Skeletal muscle tissue (tissue), 4 donors: ENCODE measurements around the gene DYNC1I1. TPM values are rescaled to one million over a fixed set of nuclear protein-coding genes. Genes with fewer than 3 reads are reported as not detected.

Experiments
- H3K27ac ChIP-seq: one replicate; pipeline ENCODE4 v1.7.0; 2013; ENCODE audit warnings: mild to moderate bottlenecking, low read depth, low read length, inconsistent platforms
- H3K27me3 ChIP-seq, 3 donors: one replicate each; pipeline ENCODE4 v1.7.0; 2013; ENCODE audit warnings: low read length in 3 of 3; ENCODE audit not compliant: control insufficient read depth in 3 of 3, insufficient read depth in 3 of 3
- H3K36me3 ChIP-seq, 3 donors: one replicate each; pipeline ENCODE4 v1.7.0; 2013; ENCODE audit warnings: low read length in 3 of 3; ENCODE audit not compliant: control insufficient read depth in 3 of 3, insufficient read depth in 3 of 3
- H3K4me1 ChIP-seq, 3 donors: one replicate each; pipeline ENCODE4 v1.7.0; 2013; ENCODE audit warnings: low read length in 3 of 3, mild to moderate bottlenecking in 3 of 3; ENCODE audit not compliant: control insufficient read depth in 3 of 3, insufficient read depth in 3 of 3
- H3K4me3 ChIP-seq, 3 donors: one replicate each; pipeline ENCODE4 v1.7.0; 2013; ENCODE audit warnings: low read length in 3 of 3
- H3K9ac ChIP-seq, 3 donors: one replicate each; pipeline ENCODE4 v1.7.0; 2013; ENCODE audit warnings: low read length in 3 of 3, mild to moderate bottlenecking in 3 of 3, moderate library complexity in 2 of 3, low read depth in 1 of 3
- H3K9me3 ChIP-seq, 3 donors: one replicate each; pipeline ENCODE4 v1.7.0; 2013; ENCODE audit warnings: low read length in 3 of 3; ENCODE audit not compliant: control insufficient read depth in 3 of 3
- total RNA-seq: library from RNA; depleted of rRNA; stranded (reverse); fragments of >200 nt; gene quantifications from one replicate; pipeline ENCODE4 v1.2.3, GENCODE V29; 2014
- donor health status: Osteomylitis.

The DYNC1I1 gene
- total RNA-seq, 1 donor from 2014 or later: 1.6 TPM

DNA sequence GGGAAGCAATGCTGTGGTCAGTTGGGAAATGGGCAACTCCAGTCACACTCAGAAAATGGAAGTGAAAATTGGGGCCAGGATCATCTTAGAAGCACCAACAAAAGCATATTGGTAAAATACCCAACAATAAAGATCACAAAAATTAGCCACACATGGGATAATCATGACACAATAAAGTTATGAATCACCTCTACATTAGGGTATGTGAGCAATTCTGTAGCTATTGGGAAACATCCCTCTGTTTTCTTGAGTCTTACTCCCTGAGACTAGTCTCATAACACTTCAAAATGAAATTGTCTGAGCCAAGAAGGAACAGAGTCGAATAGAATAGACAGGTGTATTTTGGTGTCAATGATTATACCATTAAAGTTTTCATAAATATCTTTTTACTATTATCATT lies 178.3 kb downstream of the DYNC1I1 start:
- no peak overlapping the region for H3K9ac ChIP-seq
- no peaks in the 10 kb centered on the region for H3K36me3 ChIP-seq
- H3K9me3 ChIP-seq: no peaks in the 10 kb centered on the region
- no peak overlapping the region for H3K4me3 ChIP-seq
- no peak overlapping the region for H3K27ac ChIP-seq
- H3K4me1 ChIP-seq: no peaks in the 10 kb centered on the region
- no peaks in the 10 kb centered on the region for H3K27me3 ChIP-seq

DNA sequence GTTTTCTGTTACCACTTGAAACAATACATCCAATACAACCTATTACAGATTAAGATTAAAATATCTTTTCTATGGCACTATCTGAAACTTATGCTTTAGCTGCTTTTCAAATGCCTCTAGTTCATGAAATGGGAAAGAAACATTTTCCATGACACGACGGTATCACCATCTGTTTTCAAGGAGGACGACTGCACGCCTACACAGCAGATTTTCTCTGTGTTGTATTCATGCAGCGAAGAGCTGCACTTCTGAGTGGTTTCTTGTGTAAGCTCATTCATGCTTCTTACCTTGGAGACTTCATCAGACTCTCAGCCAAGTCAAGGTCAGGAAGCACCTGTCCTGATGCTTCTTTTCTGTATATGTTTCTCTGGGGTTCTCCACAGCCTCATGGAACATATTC lies 179.2 kb downstream of the DYNC1I1 start:
- no peak overlapping the region for H3K9ac ChIP-seq
- no peak overlapping the region for H3K27ac ChIP-seq
- no peaks in the 10 kb centered on the region for H3K36me3 ChIP-seq
- H3K9me3 ChIP-seq: no peaks in the 10 kb centered on the region
- H3K27me3 ChIP-seq: no peaks in the 10 kb centered on the region
- H3K4me3 ChIP-seq: no peak overlapping the region
- H3K4me1 ChIP-seq: no peaks in the 10 kb centered on the region

DNA sequence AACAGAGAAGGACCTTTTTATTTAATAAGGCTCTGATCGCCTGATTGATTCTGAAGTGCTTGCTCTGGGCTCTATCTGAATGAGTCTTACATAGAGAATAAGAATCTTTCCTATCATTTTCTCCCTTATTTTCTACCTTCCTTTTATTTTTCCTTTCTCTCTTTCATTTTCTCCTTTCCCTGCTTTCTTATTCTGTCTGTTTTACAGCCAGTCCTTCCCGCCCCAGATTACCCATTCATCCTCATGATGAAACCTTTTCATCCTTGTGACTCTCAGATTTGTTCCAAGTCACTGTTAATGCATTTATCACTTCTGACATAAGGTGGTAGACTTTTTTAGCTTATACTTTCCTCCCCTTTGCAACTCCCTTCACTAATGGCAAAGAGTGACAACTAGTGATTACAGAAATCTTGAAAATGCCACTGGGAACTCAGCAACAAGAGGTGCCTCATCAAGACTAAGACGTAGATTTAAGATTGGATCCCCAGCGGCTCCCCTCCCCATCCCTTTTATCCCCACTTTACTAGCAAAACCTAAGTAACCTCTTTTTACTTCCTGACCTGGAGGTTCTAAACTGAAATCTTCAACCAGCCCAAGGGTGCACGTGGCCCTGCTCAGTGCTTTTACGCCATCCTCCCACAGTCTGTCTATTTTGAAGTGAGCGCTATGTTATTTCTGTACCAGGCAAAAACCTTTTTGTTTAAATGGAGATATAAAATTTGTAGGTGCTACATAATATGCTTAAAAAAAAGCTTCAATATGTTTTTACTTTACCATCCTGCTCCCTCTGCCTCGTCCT lies 179.8 kb downstream of the DYNC1I1 start:
- Histone ChIP-seq H3K4me1 (no peaks in the 10 kb centered on the region), H3K9ac (no peak overlapping the region), H3K27me3 (no peaks in the 10 kb centered on the region), H3K4me3 (no peak overlapping the region), H3K36me3 (no peaks in the 10 kb centered on the region), H3K9me3 (no peaks in the 10 kb centered on the region), H3K27ac (no peak overlapping the region)

- no peak overlapping the region for H3K4me3 ChIP-seq
- no peak overlapping the region for H3K27ac ChIP-seq
- no peaks in the 10 kb centered on the region for H3K36me3 ChIP-seq
- H3K9ac ChIP-seq: no peak overlapping the region
- H3K9me3 ChIP-seq: no peaks in the 10 kb centered on the region
- H3K4me1 ChIP-seq: no peaks in the 10 kb centered on the region
- H3K27me3 ChIP-seq: no peaks in the 10 kb centered on the region
Measured at GRCh38 chr7:95952851-95953250, 180.5 kb downstream of the DYNC1I1 start.

GRCh38 chr7:95955748-95956147 lies 183.4 kb downstream of the DYNC1I1 start:
- no peak overlapping the region for H3K27ac ChIP-seq
- no peaks in the 10 kb centered on the region for H3K36me3 ChIP-seq
- no peaks in the 10 kb centered on the region for H3K4me1 ChIP-seq
- no peak overlapping the region for H3K4me3 ChIP-seq
- no peaks in the 10 kb centered on the region for H3K9me3 ChIP-seq
- H3K9ac ChIP-seq: no peak overlapping the region
- H3K27me3 ChIP-seq: no peaks in the 10 kb centered on the region

- no peak overlapping the region for H3K9ac ChIP-seq
- H3K27me3 ChIP-seq: no peaks in the 10 kb centered on the region
- no peaks in the 10 kb centered on the region for H3K9me3 ChIP-seq
- H3K27ac ChIP-seq: no peak overlapping the region
- no peaks in the 10 kb centered on the region for H3K4me1 ChIP-seq
- no peaks in the 10 kb centered on the region for H3K36me3 ChIP-seq
- no peak overlapping the region for H3K4me3 ChIP-seq
Measured at GRCh38 chr7:95957510-95957909, 185.2 kb downstream of the DYNC1I1 start.

GRCh38 chr7:95960706-95961244 lies 188.4 kb downstream of the DYNC1I1 start:
- Histone ChIP-seq H3K9ac (no peak overlapping the region), H3K27ac (no peak overlapping the region), H3K27me3 (no peaks in the 10 kb centered on the region), H3K9me3 (no peaks in the 10 kb centered on the region), H3K4me3 (no peak overlapping the region), H3K36me3 (no peaks in the 10 kb centered on the region), H3K4me1 (no peaks in the 10 kb centered on the region)

GRCh38 chr7:95963446-95963990 lies 191.2 kb downstream of the DYNC1I1 start:
- Histone ChIP-seq H3K9ac (no peak overlapping the region), H3K36me3 (no peaks in the 10 kb centered on the region), H3K4me1 (no peaks in the 10 kb centered on the region), H3K9me3 (no peaks in the 10 kb centered on the region), H3K27me3 (no peaks in the 10 kb centered on the region), H3K27ac (no peak overlapping the region), H3K4me3 (no peak overlapping the region)

GRCh38 chr7:95971716-95972115 lies 199.4 kb downstream of the DYNC1I1 start:
- no peaks in the 10 kb centered on the region for H3K4me1 ChIP-seq
- H3K36me3 ChIP-seq: no peaks in the 10 kb centered on the region
- H3K9ac ChIP-seq: no peak overlapping the region
- H3K4me3 ChIP-seq: no peak overlapping the region
- H3K9me3 ChIP-seq: no peaks in the 10 kb centered on the region
- H3K27me3 ChIP-seq: no peaks in the 10 kb centered on the region
- no peak overlapping the region for H3K27ac ChIP-seq

- no peaks in the 10 kb centered on the region for H3K27me3 ChIP-seq
- H3K4me3 ChIP-seq: no peak overlapping the region
- H3K27ac ChIP-seq: no peak overlapping the region
- H3K9me3 ChIP-seq: no peaks in the 10 kb centered on the region
- no peaks in the 10 kb centered on the region for H3K36me3 ChIP-seq
- no peak overlapping the region for H3K9ac ChIP-seq
- no peaks in the 10 kb centered on the region for H3K4me1 ChIP-seq
Measured at GRCh38 chr7:95972523-95972922, 200.2 kb downstream of the DYNC1I1 start.
